GM13976 (cell line): ENCODE results near the gene KXD1.

Source experiments
- DNase-seq: peaks from one replicate; pipeline ENCODE4 v3.0.0; 2012; ENCODE audit warnings: low spot score
- CTCF ChIP-seq: IDR thresholded peaks from 2 replicates; pipeline ENCODE4 v1.5.1; 2012; ENCODE audit warnings: borderline replicate concordance, mild to moderate bottlenecking; ENCODE audit not compliant: insufficient read depth; ENCODE audit errors: extremely low read depth, missing control alignments, control extremely low read depth
- in situ Hi-C: fragments of 300-500 bp; cut with MboI; formaldehyde crosslinking; loops from one replicate; pipeline ENCODE4 v1.12.0; 2022; ENCODE audit warnings: low sequenced_read_pairs, mixed read lengths, inconsistent platforms; ENCODE audit not compliant: unreplicated experiment

KXD1 gene

GRCh38 chr19:18610245-18610555, 52.5 kb downstream of the KXD1 start:
- TF ChIP-seq CTCF, result no peak
- in situ Hi-C loops, result no loop called here
- no peak for DNase-seq

- in situ Hi-C loops, result no loop called here
- TF ChIP-seq CTCF, result no peak
- no peak for DNase-seq
These were observed 53.1 kb downstream of the KXD1 start for GRCh38 chr19:18610556-18611326.

- in situ Hi-C loops, result no loop called here
- DNase-seq, result peak; percentile 41
These were observed 53.8 kb downstream of the KXD1 start for GRCh38 chr19:18611327-18612050.

GRCh38 chr19:18612051-18612771, 54.5 kb downstream of the KXD1 start:
- peak; percentile 55 for DNase-seq
- no peak for TF ChIP-seq CTCF
- in situ Hi-C loops, result no loop called here

More at GRCh38 chr19:18611327-18612050, 53.8 kb downstream of the KXD1 start:
- TF ChIP-seq CTCF, result no peak

- peak; percentile 52 for DNase-seq
- no peak for TF ChIP-seq CTCF
- in situ Hi-C loops, result no loop called here
These were observed 55.3 kb downstream of the KXD1 start, which contains the start of gene TMEM59L for GRCh38 chr19:18612772-18613588. TSS of gene TMEM59L (plus strand) at chr19:18612870. CDS start at chr19:18612959, 89 bp downstream.

GRCh38 chr19:18613589-18614234, 56.0 kb downstream of the KXD1 start:
- no peak for DNase-seq
- no peak for TF ChIP-seq CTCF
- in situ Hi-C loops, result no loop called here
